Tibial nerve (tissue), 4 donors: ENCODE measurements around the gene ZNFX1.

Experiments
- CTCF ChIP-seq, 5 experiments: fragments of 200-600 bp in 3 of 5; fragments of 450-650 bp in 2 of 5; sonication (generic) in 3 of 5; IDR thresholded peaks; one replicate each; pipeline ENCODE4 v1.5.1; 2016 to 2019; ENCODE audit warnings: antibody characterized with exemption in 5 of 5, mild to moderate bottlenecking in 3 of 5, moderate library complexity in 2 of 5
- EP300 ChIP-seq, 2 donors: sonication (generic); formaldehyde crosslinking; IDR thresholded peaks; one replicate each; pipeline ENCODE4 v1.6.1; 2017; ENCODE audit warnings: antibody characterized with exemption in 2 of 2, mild to moderate bottlenecking in 1 of 2
- POLR2A ChIP-seq, 2 donors: fragments of 450-650 bp; IDR thresholded peaks; one replicate each; pipeline ENCODE4 v1.6.1; 2017; ENCODE audit warnings: antibody characterized with exemption in 2 of 2, mild to moderate bottlenecking in 2 of 2, moderate library complexity in 2 of 2

- TF ChIP-seq CTCF (IDR thresholded peaks at IDR 0.05) (no peak), POLR2A (IDR thresholded peaks at IDR 0.05) (no peak), EP300 (IDR thresholded peaks at IDR 0.05) (no peak)
These were observed 41.5 kb upstream of the ZNFX1 start for GRCh38 chr20:49319208-49319809.
